ENCODE data around the gene PTK6.

- no peak for TF ChIP-seq POLR2A (IDR thresholded peaks at IDR 0.05; ENCODE audit: low read depth)
- no peak for TF ChIP-seq POLR2AphosphoS5 (IDR thresholded peaks at IDR 0.05)
- TF ChIP-seq CTCF (IDR thresholded peaks at IDR 0.05): no peak
- TF ChIP-seq EP300 (IDR thresholded peaks at IDR 0.05): no peak
Observed at GRCh38 chr20:63552481-63553249, 15.5 kb upstream of the PTK6 start.
